ENCODE data around the gene PIGU.
"Not testable (repeated sequence)": the region's sequence is repeated elsewhere in the genome, so short reads cannot be mapped to it uniquely, and the experiment has no call there.

PIGU gene

DNA sequence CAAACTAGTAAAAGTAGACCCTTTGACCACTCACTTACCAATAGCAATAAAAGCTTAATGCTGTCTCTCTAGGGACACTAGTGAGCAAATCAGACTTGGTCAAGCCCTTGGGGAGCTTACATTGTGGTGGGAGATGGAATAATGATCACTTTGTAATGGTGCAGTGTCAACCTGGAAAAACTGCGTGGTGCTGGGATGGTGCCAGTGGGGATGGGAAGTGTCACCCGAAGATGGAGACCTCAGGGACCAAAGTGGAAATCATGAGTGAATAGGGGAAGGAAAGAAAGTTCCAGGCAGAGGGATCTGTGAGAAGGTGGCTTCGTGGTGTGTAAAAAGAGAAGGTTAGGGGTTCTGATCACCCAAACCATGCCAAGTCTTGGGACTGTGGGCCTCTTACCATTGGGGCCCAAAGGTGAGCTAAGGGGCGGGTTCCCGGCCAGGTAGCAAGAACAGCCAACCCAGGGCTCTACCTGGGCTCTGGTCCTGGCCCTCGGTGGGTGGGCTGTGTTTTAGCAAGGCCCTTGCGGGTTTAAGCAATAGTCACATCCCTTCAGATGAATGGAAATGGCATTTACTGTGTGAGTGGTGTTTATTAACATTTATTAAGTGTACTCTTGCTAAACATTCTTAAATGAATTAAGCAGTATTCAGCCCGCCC lies 145.2 kb downstream of the PIGU start:
- DNase-seq, result no peak

DNA sequence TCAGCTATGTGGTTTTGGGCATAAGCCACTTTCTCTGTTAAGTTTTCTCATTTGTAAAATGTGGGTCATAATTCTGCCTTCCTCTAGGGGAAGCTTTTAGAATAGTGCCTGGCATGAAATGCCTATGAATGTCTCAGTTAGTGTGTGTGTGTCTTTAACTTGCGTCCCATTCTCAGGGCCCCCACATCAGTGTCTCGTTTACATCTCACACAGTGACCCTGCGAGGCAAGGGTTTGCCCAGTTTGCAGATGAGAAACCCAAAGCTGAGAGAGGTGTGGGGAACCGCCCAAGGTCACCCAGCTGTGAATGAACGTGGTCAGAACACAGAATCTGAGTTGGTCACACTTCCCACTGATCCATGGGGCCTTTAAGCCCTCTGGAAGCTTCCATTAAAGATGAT lies 146.6 kb downstream of the PIGU start:
- no peak for DNase-seq

DNA sequence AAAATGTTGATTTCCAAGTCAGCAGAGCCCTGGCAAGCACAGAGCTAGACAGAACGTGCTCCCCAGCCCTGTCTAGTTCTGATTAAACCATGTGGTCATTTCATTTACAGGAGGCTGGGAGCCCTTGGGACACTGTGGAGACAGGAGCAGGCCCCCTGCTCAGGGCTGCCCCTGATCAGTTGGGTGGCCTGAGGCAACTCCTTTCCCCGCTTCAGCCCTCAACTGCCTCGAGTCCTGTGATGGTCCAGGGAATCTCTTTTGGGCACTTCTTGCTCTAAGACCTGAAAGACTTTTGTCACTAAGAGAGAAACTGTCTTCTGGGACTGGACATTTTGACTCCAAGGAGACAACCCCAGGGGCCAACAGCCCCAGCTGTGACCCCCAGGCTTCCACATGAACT lies 147.2 kb downstream of the PIGU start:
- no peak for DNase-seq

DNA sequence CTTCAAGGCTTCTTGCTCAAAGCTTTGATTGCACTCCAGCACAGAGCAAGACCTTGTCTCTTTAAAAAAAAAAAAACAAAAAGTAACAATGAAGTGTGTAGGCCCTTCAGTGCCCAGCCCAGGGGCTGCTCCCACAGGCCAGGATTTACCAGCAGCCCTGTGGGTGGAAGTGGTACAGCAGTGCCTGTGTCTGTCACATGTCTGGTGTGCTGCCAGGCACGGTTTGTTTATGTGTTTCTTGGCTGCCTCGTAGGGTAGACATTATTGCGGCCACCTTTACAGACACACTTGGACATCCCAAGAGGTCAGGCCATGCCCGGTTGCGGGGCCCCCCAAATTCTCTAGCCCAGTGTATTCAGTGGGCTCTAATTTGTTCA lies 148.0 kb downstream of the PIGU start:
- no peak for DNase-seq

DNA sequence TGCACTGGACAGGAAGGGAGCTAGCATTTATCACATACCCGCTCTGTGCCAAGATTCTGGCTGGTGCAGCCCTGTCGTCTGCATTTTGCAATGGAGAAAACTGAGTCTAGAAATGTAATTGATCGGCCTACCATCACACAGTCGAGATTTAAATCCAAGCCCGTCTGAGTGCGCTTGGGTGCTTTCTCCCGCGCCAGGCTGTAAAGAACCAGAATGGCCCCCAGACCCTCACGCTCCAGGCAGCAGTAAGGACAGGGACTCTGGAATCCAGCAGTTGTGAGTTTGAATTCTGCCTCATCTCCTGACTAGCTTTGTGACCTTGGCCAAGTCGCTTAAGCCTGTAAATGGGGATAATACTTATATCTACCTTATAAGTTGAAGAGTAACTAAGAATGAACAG lies 149.9 kb downstream of the PIGU start:
- DNase-seq, result no peak

DNA sequence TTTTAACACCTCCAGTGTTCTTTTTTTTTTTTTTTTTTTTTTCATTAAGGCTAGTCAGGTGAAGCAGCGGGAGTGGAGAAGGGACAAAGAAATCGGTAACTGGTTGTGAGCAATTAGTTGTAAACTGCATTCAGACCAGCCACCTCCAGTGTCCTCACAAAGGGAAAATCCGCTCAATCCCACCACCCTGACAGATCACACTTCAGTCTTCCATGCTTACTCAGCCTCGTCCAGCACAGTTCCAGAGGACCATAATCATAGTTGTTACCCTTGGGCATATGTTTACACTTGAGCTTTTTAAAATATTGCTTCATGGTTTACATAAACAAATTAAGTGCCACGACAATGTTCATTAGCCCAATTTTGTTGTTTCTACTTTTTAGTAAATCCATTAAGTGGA lies 150.4 kb downstream of the PIGU start:
- no peak for DNase-seq

DNA sequence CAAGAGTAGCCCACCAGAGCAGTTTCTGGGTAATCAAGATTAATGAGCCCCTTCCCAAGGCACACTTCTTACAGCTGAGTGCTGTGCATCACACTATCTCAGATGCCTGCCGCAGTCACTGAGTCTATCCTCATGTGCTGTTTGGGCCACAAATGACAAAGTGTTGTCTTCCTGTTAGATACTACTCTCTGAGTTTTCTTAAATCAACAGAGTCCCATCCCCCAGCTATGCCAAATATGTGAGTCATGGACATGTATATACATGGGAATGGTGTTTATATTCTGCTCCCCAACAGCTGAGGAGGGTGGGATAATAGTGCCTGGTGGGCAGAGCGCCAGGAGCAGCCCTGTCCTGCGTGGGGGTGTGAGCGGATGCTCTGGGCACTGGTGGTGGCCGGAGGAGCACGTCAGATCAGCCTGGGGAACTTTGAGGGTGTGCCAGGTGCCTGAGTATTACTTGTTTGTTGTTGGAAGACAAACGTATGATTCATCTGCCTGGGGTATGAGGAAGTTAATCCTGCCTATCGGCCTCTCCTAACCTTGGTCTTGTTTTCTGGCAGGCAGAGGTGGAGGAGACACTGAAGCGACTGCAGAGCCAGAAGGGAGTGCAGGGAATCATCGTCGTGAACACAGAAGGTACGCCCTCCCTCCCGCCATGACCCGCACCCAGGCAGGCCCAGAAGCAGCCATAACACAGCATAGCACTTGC lies 151.0 kb downstream of the PIGU start:
- DNase-seq, result no peak

DNA sequence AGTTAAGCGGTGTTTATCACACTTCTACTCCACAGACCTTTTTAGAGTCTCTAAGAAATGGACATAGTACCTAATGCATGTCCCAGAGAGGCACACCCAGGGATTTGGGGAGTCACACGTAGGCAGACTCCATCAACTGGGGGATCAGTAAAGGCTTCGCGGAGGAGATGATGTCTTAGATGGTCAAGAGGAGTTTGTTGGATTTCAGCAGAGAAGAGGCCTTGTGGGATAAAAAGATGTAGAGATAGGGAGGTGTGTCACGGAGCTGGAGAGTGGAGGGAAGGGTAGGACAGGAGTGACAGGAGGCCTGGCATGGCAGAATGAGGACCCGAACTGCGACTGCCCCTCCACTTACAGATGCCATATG lies 151.6 kb downstream of the PIGU start:
- DNase-seq, result no peak

DNA sequence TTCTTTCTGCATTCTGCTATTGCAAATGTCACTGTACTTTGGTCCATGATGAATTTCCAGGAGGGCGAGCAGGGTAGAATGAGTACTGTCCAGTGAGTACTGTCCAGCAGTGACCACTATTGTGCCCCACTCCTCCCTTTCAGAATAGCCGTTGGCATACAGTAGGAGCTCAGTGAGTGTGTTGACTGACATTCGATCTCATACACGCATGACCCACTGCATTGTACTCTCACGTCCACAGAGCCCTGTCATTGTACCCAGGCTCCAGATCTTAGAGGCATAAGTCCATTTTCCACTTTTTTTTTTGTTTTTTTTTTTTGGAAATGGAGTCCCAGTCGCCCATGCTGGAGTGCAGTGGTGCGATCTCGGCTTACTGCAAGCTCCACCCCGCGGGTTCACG lies 152.5 kb downstream of the PIGU start:
- DNase-seq, result no peak

DNA sequence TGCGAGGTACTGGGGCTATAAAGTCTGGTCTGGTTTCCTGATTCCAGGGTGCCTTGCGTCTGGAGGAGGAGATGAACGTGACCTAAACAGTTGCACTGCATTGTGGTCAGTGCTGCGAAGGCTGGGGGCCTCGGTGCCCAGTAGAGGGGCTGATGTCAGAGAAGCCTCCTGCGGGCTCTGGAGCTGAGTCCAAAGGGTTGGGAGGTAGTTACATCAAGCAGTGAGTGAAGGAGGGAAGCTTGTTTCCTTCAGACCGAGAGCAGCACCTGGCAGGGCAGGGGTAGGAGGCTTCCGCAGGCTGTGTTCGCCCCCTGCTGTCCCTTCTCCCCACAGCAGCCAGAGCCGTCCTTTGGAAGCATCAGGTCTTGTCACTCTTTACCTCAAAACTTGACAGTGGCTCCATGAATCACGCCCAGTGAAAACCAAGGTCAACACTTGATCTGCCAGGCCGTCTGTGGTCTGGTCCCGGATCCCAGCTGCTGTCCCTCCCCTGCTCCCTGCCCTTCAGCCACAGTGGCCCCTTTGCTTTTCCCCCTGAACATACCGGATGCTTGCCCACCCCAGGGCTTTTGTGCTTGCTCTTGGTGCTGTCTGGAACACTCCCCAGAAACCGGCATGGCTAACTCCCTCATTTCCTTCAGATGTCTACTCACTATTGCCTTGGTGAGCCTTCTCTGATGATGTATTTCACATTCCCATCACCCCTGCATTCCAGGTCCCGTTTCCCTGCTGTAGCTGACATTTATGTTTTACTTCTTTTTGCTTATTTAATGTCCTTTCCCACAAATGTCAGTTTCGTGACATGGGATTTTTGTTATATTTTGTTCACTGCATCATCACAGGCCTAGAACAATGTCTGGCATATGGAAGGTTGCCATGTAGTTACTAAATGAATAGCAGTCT lies 153.7 kb downstream of the PIGU start:
- peak; percentile 18 for DNase-seq

DNA sequence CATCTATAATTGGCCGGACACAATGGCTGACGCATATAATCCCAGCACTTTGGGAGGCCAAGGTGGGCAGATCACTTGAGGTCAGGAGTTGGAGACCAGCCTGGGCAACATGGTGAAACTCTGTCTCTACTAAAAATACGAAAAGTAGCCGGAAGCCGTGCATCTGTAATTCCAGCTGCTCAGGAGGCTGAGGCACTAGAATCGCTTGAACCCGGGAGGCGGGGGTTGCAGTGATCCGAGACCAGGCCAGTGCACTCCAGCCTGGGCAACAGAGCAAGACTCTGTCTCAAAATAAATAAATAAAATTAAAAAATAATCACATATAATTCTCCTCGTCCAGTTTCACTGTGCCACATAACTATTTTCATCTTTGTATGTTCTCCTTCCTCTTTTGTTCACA lies 157.1 kb downstream of the PIGU start:
- not testable (repeated sequence) for DNase-seq

DNA sequence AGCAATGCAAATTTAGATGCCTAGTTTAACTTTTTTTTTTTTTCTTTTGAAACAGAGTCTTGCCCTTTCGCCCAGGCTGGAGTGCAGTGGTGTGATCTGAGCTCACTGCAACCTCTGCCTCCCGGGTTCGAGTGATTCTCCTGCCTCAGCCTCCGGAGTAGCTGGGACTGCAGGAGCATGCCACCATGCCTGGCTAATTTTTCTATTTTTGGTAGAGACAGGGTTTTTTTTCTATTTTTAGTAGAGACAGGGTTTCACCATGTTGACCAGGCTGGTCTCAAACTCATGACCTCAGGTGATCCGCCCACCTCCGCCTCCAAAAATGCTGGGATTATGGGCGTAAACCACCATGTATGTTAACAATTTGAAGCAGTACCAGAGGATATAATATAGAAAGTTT lies 158.0 kb downstream of the PIGU start:
- DNase-seq, result not testable (repeated sequence)

DNA sequence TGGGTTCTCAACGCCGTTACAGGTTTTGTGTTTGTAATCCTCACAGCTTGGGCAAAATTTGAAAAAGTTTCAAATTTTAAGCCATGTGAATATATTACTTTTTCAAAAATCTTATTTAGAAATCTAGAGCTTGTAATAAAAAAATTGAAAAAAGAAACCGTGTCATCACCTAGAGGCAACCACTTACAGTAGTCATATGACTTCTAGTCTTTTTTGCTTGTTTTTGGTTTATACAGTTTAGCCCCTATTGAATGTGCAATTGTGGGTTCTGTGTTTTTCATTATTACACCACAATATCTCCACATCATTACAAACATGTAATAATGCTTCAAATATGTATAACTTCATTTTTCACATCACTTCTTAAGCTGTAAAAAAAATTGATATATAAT lies 159.8 kb downstream of the PIGU start:
- no peak for DNase-seq

DNA sequence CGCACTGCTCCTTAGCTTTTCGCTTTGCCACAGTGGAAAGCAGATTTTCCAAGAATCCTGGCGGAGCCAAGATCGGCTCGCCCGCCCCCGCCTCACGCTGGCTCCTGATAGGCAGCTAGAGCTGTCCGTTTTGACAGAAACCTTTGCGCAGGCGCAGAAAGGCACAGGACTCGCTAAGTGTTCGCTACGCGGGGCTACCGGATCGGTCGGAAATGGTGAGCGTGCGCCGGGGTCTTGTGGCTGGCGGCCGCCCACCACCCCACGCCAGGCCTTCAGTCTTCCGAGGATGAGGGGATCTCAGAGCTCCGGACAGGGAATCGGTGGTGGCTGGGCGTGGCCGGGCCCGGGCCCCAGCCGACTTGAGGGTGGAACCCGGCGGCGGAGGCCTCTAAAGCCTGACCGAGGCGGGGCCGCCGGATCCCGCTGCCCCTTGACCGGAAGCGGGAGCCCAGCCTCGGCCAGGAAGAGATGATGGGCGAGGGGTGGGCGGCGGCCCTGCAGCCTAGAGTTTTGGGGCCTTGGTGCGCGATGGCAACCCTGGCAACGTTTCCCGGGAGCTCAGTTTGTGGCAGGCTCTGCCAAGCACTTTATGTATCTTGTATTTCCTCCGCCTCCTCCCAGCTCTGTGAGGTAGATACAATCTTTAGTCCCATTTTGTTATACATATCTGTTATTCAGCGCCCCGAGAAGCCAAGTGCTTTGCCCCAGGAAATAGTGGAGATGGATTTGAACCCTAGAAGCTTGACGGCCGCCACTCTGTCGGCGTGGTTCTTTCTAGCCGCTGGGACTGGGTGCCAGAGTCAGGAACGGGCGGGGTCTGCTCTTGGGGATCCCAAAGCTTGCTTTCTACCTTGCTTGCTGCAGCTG lies 160.4 kb downstream of the PIGU start, which contains the start of gene DYNLRB1:
TSS of gene DYNLRB1 (plus strand) at position 176 of the 867 bp plus-strand sequence. CDS start at position 213, 37 bp downstream.
- DNase-seq, result peak; percentile 97

DNA sequence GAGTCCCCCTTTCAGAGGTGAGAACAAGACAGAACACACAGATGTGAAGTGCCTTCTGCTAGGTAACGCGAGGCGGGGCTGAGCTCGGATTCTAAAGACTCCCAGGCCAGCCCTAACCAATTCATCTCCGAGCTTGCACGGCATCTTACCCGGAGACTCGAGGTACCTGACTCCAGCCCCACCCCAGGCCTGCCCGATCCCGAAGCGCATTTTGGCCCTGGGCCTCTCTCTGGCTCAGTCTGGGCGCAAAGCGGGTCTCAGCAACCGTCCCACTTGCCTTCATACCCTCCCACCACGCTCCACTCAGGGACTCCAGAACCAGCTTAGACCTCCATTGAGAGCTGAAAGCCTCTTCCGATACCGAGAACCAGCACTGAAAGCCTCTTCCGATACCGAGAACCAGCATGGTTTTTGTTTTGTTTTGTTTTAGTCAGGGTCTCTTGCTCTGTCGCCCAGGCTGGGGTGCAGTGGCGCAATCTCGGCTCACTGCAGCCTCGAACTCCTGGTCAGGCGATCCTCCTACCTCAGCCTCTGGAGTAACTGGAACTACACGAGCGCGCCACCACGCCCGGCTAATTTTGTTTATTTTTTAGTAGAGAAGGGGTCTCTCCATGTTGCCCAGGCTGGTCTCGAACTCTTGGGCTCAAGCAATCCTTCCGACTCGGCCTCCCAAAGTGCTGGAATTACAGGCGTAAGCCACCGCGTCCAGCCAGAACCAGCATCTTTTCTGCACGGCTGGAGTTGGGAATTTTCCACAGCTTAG lies 161.2 kb downstream of the PIGU start:
- peak; percentile 65 for DNase-seq

DNA sequence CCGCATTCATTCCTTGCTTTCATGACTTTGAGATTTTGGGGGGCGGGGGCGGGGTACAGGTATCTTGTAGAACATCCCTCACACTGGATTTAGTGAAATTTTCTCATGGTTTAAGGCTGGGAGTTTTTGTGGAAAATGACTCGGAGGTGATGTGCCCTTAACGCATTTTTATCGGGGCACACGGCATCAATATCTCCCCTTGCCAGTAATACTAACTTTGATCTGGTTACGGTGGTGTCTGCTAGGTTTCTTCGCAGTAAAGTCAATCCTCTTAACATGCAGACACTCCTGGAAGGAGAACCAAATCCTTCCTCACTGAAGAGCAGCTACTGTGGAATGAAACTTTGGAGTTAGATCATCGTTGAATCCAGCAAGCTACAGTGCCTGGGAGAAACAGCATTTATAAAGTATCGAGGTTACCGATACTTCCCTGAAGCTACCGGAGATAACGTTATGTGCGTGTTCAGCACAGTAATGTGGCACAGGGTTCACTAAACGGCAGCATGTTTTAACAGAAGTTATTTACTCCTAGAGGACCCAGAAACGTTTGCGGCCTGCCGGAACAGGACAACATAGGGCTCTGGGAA lies 161.9 kb downstream of the PIGU start:
- DNase-seq, result no peak

DNA sequence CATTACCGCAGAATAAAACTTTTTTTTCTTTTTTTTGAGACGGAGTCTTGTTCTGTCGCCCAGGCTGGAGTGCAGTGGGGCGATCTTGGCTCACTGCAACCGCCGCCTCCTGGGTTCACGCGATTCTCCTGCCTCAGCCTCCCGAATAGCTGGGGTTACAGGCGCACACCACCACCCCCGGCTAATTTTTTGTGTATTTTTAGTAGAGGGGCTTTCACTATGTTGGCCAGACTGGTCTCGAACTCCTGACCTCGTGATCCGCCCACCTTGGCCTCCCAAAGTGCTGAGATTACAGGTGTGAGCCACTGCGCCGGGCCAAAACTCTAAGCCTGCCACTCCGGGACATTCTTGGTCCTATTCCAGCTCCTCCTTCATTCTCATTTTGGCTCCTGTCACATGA lies 162.9 kb downstream of the PIGU start:
- DNase-seq, result not testable (repeated sequence)

DNA sequence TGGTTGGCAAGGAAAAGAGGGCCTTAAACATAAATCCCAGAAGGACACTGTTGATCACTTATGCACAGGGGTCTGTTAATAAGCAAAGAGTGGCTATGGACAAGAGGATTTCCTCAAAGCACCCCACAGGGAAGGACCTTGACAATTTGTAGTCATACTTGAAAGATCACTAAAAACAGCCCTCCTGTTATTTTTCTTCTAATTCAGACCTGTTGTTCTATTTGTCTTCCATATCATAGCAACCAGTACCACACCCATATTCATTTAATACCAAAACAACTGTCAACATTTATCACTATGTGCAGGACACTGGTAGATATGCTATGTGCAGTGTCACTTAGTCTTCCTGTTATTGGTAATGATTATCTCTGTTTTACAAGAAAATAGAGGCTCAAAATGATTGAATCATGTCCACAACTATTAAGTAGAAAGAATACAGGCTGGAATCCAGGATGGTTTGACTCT lies 163.9 kb downstream of the PIGU start:
- no peak for DNase-seq

DNA sequence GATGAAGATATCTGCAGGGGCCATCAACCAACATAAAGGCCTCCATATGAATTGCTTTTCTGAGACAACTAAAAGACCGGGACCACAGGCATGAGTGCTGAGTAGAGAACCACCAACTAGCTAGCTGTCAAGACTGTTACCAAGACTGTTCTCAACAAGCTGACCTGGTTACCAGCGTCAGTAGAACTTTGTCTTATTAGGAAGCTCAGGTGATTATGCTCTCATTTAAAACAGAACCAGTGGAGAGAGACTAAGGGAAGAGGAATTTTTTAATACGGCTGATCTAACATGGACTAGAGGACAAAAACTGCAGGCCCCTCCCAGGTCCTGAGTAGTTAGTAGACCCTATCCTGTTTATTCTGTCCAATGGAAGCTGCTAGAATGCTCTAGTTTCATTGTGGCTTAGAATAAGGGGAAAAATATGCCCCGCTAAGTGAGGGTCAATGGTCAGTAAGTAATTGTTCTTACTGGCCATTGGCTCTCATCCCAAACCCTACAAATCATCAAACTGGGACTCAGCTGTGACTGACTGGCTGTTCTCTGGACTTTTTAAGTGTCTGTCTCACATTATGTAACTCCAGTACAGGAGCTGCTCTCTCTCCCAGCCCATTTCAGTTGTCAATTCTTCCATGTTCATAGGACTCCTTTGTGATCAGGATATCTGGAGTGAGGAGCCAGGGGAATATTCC lies 164.5 kb downstream of the PIGU start:
- DNase-seq, result no peak

DNA sequence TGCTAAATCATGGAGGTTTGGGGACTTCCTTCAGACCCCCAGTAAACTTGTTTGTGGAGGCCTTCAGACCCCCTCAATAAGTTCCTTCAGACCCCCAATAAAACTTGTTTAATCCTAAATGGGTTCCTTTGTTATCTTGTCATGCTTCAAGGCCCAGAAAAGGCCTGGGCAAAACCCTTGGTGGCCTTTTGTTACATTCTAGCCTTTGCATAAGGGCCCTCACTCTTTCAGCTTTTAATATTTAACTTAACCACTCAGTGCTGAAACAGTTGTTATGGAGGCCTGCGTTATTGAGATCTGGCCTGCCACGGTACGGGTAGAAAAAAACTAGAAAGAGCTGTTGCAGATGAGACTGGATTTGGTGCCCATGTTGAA lies 165.0 kb downstream of the PIGU start:
- no peak for DNase-seq

DNA sequence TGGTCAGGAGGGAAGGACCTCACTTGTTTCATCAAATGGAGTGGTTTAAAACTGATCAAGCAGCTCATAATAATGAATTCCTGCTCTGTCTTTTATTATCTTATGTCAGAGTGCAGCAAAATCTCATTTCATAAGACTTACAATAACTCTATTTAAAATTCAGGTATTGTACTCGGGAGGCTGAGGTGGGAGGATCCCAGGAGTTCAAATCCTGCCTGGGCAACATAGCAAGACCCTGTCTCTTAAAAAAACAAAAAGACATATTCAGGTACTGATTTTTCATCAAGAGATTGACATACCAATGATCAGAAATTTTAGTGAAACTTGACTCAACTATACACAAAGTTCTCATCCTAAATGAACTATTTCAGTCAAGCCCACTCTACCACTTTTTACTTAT lies 166.3 kb downstream of the PIGU start:
- no peak for DNase-seq
